SU-DHL-6 (cell line): Measurements from ENCODE around the gene ERLIN1.

ENCODE experiments used
- H2AFZ ChIP-seq: fragments of 200-600 bp; sonication (generic); 2 replicates; pipeline ENCODE4 v1.6.1; 2014; ENCODE audit warnings: low read depth, mild to moderate bottlenecking, moderate library complexity, mixed read lengths, antibody characterized with exemption, low read length; ENCODE audit not compliant: severe bottlenecking
- H3F3A ChIP-seq: fragments of 200-600 bp; shearing (Covaris generic); 2 replicates; pipeline ENCODE4 v1.6.0; 2016; ENCODE audit warnings: antibody characterized with exemption, mild to moderate bottlenecking; ENCODE audit not compliant: insufficient read depth
- H3K27ac ChIP-seq: fragments of 200-600 bp; sonication (generic); 2 replicates; pipeline ENCODE4 v1.5.1; 2016; ENCODE audit warnings: low read depth, mild to moderate bottlenecking, low read length, moderate library complexity, mixed read lengths
- H3K27me3 ChIP-seq: fragments of 200-600 bp; sonication (generic), shearing (Covaris generic); 2 replicates; pipeline ENCODE4 v1.6.0; 2014; ENCODE audit warnings: mild to moderate bottlenecking, low read length
- H3K36me3 ChIP-seq: fragments of 200-600 bp; sonication (generic); 2 replicates; pipeline ENCODE4 v1.6.1; 2014; ENCODE audit warnings: mild to moderate bottlenecking, low read length, mixed read lengths
- H3K4me2 ChIP-seq: fragments of 300-600, 200-600 bp; shearing (Covaris generic), sonication (generic); 2 replicates; pipeline ENCODE4 v1.6.0; 2014; ENCODE audit warnings: low read length, low read depth, mild to moderate bottlenecking; ENCODE audit not compliant: poor library complexity, severe bottlenecking
- H3K4me3 ChIP-seq: fragments of 200-600 bp; sonication (generic); 2 replicates; pipeline ENCODE4 v1.5.1; 2014; ENCODE audit warnings: antibody characterized with exemption, low read length, mild to moderate bottlenecking, mixed read lengths; ENCODE audit not compliant: insufficient read depth, poor library complexity, severe bottlenecking
- H3K79me2 ChIP-seq: fragments of 200-600 bp; sonication (generic); 2 replicates; pipeline ENCODE4 v1.6.1; 2014; ENCODE audit warnings: mild to moderate bottlenecking, low read length, moderate library complexity; ENCODE audit not compliant: insufficient read depth
- H3K9ac ChIP-seq: fragments of 200-600 bp; sonication (generic); 2 replicates; pipeline ENCODE4 v1.7.0; 2014; ENCODE audit warnings: mild to moderate bottlenecking, low read length
- H3K9me2 ChIP-seq: fragments of 200-600 bp; sonication (generic); replicated peaks from 2 replicates; pipeline ENCODE4 v1.6.1; 2014; ENCODE audit warnings: low read length; ENCODE audit not compliant: insufficient read depth
- H3K9me3 ChIP-seq: fragments of 200-600 bp; sonication (generic); 2 replicates; pipeline ENCODE4 v1.6.1; 2014; ENCODE audit warnings: low read length, mixed read lengths; ENCODE audit not compliant: insufficient read depth
- H4K20me1 ChIP-seq: fragments of 200-600 bp; sonication (generic); 2 replicates; pipeline ENCODE4 v1.6.1; 2014; ENCODE audit warnings: low read depth, mild to moderate bottlenecking, antibody characterized with exemption, low read length, moderate library complexity, mixed read lengths
- CTCF ChIP-seq: fragments of 200-600 bp; sonication (generic); IDR thresholded peaks from one replicate; pipeline ENCODE4 v1.5.1; 2017; ENCODE audit warnings: antibody characterized with exemption, mild to moderate bottlenecking, low read length, moderate library complexity; ENCODE audit not compliant: insufficient read depth, poor library complexity, severe bottlenecking
- EZH2phosphoT487 ChIP-seq: fragments of 200-600 bp; sonication (generic), shearing (Covaris generic); conservative IDR thresholded peaks from 2 replicates; pipeline ENCODE4 v1.6.1; 2018; ENCODE audit warnings: mild to moderate bottlenecking, antibody characterized with exemption, low read length, moderate library complexity, mixed read lengths

Gene ERLIN1

DNA sequence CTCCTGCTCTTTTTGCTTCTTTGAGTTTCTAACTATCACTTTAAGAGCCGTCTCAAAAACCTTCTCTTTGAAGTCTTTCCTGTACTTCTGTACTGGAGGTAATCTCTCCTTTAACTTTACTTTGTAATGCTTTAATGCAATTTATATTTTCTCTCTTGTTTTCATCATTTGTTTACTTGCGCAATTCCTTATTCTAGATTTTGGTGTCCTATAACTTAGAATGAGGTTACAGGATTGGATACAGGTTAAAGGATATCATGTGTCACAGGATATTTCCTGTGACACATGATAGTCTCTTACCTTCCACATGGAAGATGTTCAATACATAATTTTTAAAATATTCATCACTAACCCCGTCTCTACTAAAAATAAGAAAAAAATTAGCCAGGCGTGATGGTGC, 61.7 kb downstream of the ERLIN1 start:
- Histone ChIP-seq H3K9me2 (no peaks in the 10 kb centered on the region), H3K9ac (no peak overlapping the region), H3K79me2 (no peaks in the 10 kb centered on the region), H2AFZ (no peak overlapping the region), H3K27ac (no peak overlapping the region), H3K9me3 (no peaks in the 10 kb centered on the region), H4K20me1 (no peaks in the 10 kb centered on the region), H3K4me3 (no peak overlapping the region), H3K36me3 (no peaks in the 10 kb centered on the region), H3K27me3 (no peaks in the 10 kb centered on the region), H3F3A (no peaks in the 10 kb centered on the region), H3K4me2 (no peak overlapping the region)
- no peak for TF ChIP-seq EZH2phosphoT487
- TF ChIP-seq CTCF, result no peak

GRCh38 chr10:100122780-100123179, 63.0 kb downstream of the ERLIN1 start:
- H3K9me3 ChIP-seq, result no peaks in the 10 kb centered on the region
- H3K4me3 ChIP-seq, result no peak overlapping the region
- no peaks in the 10 kb centered on the region for H3K36me3 ChIP-seq
- no peaks in the 10 kb centered on the region for H3F3A ChIP-seq
- no peaks in the 10 kb centered on the region for H3K9me2 ChIP-seq
- no peak overlapping the region for H2AFZ ChIP-seq
- TF ChIP-seq EZH2phosphoT487 (no peak), CTCF (no peak)
- no peak overlapping the region for H3K9ac ChIP-seq
- no peaks in the 10 kb centered on the region for H3K27me3 ChIP-seq
- H3K79me2 ChIP-seq, result no peaks in the 10 kb centered on the region
- H4K20me1 ChIP-seq, result no peaks in the 10 kb centered on the region
- no peak overlapping the region for H3K4me2 ChIP-seq
- no peak overlapping the region for H3K27ac ChIP-seq

- no peaks in the 10 kb centered on the region for H4K20me1 ChIP-seq
- H3K36me3 ChIP-seq, result no peaks in the 10 kb centered on the region
- H2AFZ ChIP-seq, result no peak overlapping the region
- H3F3A ChIP-seq, result no peaks in the 10 kb centered on the region
- no peaks in the 10 kb centered on the region for H3K79me2 ChIP-seq
- no peak overlapping the region for H3K4me3 ChIP-seq
- no peaks in the 10 kb centered on the region for H3K9me3 ChIP-seq
- H3K27ac ChIP-seq, result no peak overlapping the region
- H3K9ac ChIP-seq, result no peak overlapping the region
- no peaks in the 10 kb centered on the region for H3K27me3 ChIP-seq
- no peak overlapping the region for H3K4me2 ChIP-seq
- H3K9me2 ChIP-seq, result no peaks in the 10 kb centered on the region
- no peak for TF ChIP-seq CTCF
Observed at GRCh38 chr10:100120550-100120949, 65.3 kb downstream of the ERLIN1 start.

DNA sequence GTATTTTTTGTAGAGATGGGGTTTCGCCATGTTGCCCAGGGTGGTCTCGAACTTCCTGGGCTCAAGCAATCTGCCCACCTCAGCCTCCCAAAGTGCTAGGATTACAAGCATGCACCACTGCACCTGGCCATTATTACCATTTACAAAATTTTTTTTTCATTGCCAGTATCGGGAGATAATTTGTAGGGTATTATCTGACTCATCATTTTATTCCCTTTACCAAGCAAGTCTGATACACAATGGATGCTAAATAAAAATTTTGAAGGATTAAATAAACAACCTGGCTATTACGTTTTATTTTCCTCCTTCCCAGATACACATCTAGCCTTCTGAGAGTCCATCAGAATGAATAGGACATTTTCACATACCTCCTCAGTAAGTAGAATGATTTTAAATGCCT, 66.1 kb downstream of the ERLIN1 start:
- no peaks in the 10 kb centered on the region for H4K20me1 ChIP-seq
- no peak overlapping the region for H3K4me3 ChIP-seq
- H3K36me3 ChIP-seq, result no peaks in the 10 kb centered on the region
- no peak overlapping the region for H2AFZ ChIP-seq
- TF ChIP-seq CTCF, result no peak
- no peak for TF ChIP-seq EZH2phosphoT487
- H3K27ac ChIP-seq, result no peak overlapping the region
- H3K4me2 ChIP-seq, result no peak overlapping the region
- H3K9me3 ChIP-seq, result no peaks in the 10 kb centered on the region
- H3K27me3 ChIP-seq, result no peaks in the 10 kb centered on the region
- H3F3A ChIP-seq, result no peaks in the 10 kb centered on the region
- no peaks in the 10 kb centered on the region for H3K79me2 ChIP-seq
- no peaks in the 10 kb centered on the region for H3K9me2 ChIP-seq
- H3K9ac ChIP-seq, result no peak overlapping the region
